Measurements from ENCODE around the gene NXPE1.
"Not testable (repeated sequence)": the region's sequence is repeated elsewhere in the genome, so short reads cannot be mapped to it uniquely, and the experiment has no call there.

Gene NXPE1

GRCh38 chr11:114559425-114560310, at the start of gene NXPE1:
NXPE1 (minus strand) TSS chr11:114559881; CDS start chr11:114551201, 8,680 bp downstream.
- no peak for TF ChIP-seq CTCF (conservative IDR thresholded peaks at IDR 0.05)
- H3K27ac ChIP-seq = no peak within 1 kb of the TSS

GRCh38 chr11:114609429-114609828, 49.7 kb upstream of the NXPE1 start:
- no peak for TF ChIP-seq CTCF (conservative IDR thresholded peaks at IDR 0.05)
- no peak overlapping the region for H3K27ac ChIP-seq

- H3K27ac ChIP-seq = not testable (repeated sequence)
Observed at GRCh38 chr11:114608605-114609004, 48.9 kb upstream of the NXPE1 start.

- H3K27ac ChIP-seq = no peak overlapping the region
- no peak for TF ChIP-seq CTCF (conservative IDR thresholded peaks at IDR 0.05)
Observed at GRCh38 chr11:114607753-114608459, 48.2 kb upstream of the NXPE1 start.

GRCh38 chr11:114606802-114607075, 47.1 kb upstream of the NXPE1 start:
- H3K27ac ChIP-seq = not testable (repeated sequence)

GRCh38 chr11:114606003-114606801, 46.5 kb upstream of the NXPE1 start:
- H3K27ac ChIP-seq = no peak overlapping the region
- no peak for TF ChIP-seq CTCF (conservative IDR thresholded peaks at IDR 0.05)

DNA sequence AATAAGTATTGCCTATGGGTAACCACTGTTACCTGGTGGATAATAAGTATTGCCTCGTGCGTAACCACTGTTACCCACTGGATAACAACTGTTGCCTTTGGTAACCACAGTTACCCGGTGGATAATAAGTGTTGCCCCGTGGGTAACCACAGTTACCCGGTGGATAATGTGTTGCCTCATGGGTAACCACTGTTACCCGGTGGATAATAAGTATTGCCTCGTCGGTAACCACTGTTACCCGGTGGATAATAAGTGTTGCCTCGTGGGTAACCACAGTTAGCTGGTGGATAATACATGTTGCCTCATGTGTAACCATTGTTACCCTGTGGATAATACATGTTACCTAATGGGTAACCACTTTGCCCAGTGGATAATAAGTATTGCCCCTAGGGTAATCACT, 45.7 kb upstream of the NXPE1 start:
- no peak for TF ChIP-seq CTCF (conservative IDR thresholded peaks at IDR 0.05)
- no peak overlapping the region for H3K27ac ChIP-seq

DNA sequence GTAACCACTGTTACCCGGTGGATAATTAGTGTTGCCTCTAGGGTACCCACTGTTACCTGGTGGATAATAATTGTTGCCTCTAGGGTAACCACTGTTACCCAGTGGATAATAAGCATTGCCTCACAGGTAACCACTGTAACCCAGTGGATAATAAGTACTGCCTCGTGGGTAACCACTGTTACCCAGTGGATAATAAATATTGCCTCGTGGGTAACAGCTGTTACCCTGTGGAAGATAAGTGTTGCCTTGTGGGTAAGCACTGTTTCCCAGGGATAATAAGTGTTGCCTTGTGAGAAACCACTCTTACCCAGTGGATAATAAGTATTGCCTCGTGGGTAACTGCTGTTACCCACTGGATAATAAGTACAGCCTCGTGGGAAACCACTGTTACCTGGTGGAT, 45.2 kb upstream of the NXPE1 start:
- TF ChIP-seq CTCF (conservative IDR thresholded peaks at IDR 0.05) = no peak
- H3K27ac ChIP-seq = no peak overlapping the region

Measured in VCaP (cell line).